ENCODE results near the gene RUSC2. TPM values are rescaled to one million over a fixed set of nuclear protein-coding genes. Genes with fewer than 3 reads are reported as not detected.

RUSC2 gene
- total and polyA plus RNA-seq, 7 donors, result 0.92 to 47.1 (median 30.9) TPM

DNA sequence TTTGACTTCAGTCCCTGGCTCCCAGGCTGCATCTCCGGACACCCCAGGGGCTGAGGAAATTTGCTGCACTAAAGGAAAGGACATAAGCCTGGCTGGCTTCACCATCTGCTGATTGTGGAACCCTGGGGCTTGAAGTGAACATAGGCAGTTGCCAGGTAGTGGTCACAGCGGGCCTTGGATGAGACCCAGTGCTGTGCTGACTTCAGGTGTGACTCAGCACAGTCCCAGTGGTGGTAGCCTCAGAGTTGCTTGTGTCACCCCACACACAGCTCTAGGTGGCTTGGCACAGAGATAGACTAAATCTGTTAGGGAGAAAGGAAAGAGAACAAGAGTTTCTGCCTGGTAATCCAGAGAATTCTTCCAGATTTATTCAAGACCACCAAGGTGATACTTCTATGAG is 36.1 kb upstream of the RUSC2 start:
- Histone ChIP-seq H3K4me3 (no peak overlapping the region), H3K27ac (no peak overlapping the region), H3K9me3 (no peaks in the 10 kb centered on the region), H3K36me3 (no peaks in the 10 kb centered on the region), H3K4me1 (no peaks in the 10 kb centered on the region), H3K27me3 (no peaks in the 10 kb centered on the region)
- intact Hi-C loops (cut with DNase I), result no loop called here
- 89 to 91% methylated on average over 2 of the region's 2 CpGs for WGBS, 2 donors
- TF ChIP-seq EP300 (IDR thresholded peaks at IDR 0.05) (no peak), POLR2A (IDR thresholded peaks at IDR 0.05) (no peak), POLR2AphosphoS5 (IDR thresholded peaks at IDR 0.05) (no peak)
- TF ChIP-seq, protein P1, sequence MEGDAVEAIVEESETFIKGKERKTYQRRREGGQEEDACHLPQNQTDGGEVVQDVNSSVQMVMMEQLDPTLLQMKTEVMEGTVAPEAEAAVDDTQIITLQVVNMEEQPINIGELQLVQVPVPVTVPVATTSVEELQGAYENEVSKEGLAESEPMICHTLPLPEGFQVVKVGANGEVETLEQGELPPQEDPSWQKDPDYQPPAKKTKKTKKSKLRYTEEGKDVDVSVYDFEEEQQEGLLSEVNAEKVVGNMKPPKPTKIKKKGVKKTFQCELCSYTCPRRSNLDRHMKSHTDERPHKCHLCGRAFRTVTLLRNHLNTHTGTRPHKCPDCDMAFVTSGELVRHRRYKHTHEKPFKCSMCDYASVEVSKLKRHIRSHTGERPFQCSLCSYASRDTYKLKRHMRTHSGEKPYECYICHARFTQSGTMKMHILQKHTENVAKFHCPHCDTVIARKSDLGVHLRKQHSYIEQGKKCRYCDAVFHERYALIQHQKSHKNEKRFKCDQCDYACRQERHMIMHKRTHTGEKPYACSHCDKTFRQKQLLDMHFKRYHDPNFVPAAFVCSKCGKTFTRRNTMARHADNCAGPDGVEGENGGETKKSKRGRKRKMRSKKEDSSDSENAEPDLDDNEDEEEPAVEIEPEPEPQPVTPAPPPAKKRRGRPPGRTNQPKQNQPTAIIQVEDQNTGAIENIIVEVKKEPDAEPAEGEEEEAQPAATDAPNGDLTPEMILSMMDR (IDR thresholded peaks at IDR 0.05), result no peak
- DNase-seq, result no peak

DNA sequence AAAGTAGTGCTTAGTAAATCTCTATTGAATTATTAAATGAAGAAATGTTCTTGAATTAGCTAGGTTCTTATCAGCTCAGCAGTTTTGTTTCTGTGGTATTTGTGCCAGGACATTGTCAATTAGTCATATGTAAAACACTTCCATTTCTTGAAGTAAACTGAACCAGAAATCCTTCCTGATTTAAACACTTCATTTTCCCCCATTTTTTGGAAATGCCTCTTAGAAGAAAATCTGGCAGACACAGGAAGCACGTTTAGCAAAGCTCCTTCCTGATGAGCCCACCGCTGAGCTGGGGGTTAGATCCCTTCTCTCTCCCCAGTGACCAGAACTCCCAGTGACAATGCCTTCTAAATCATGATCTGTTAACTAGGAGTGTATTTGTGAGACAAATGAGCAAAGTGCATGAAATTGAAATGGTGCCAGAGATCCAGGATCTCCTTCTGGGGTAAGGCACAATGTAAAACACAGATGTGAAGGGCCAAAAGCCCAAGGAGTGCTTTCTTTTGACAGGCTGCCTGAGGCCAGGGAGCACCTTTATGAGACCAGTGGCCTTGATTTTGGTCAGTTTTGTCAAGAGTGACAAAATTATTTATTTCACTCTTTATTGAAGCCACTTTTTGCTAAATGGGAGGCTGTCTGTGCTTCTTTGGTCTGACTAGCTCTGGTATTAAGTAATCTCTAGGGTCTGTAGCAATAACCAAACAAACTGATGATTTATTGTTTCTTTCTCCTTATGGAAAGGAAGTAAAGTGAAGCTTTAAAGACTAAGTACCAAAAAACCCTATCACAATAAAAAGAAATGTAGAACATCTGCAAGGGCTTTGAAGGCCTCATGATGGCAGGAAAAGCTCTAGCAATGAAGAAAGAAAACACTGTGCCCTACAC is 25.5 kb upstream of the RUSC2 start:
- no peak overlapping the region for H3K27ac ChIP-seq
- intact Hi-C loops (cut with DNase I), result no loop called here
- DNase-seq, result no peak
- 28 to 70% methylated on average over 2 of the region's 2 CpGs for WGBS, 2 donors
- peaks cover 0 to 9% (median 4%) of the 10 kb centered on the region in 4 donors for H3K9me3 ChIP-seq
- TF ChIP-seq POLR2A (IDR thresholded peaks at IDR 0.05) (no peak), POLR2AphosphoS5 (IDR thresholded peaks at IDR 0.05) (no peak), EP300 (IDR thresholded peaks at IDR 0.05) (no peak)
- TF ChIP-seq, protein P1 (IDR thresholded peaks at IDR 0.05), result no peak
- no peak overlapping the region for H3K4me3 ChIP-seq
- no peaks in the 10 kb centered on the region for H3K27me3 ChIP-seq
- no peaks in the 10 kb centered on the region for H3K4me1 ChIP-seq
- no peaks in the 10 kb centered on the region for H3K36me3 ChIP-seq

- no peak overlapping the region for H3K4me3 ChIP-seq
- H3K27me3 ChIP-seq, result no peaks in the 10 kb centered on the region
- no peaks in the 10 kb centered on the region for H3K9me3 ChIP-seq
- H3K27ac ChIP-seq, result no peak overlapping the region
- no peak for DNase-seq
- 78 to 91% methylated on average over 1 of the region's 1 CpG for WGBS, 2 donors
- TF ChIP-seq POLR2AphosphoS5 (IDR thresholded peaks at IDR 0.05), result no peak
- TF ChIP-seq, protein P1 (IDR thresholded peaks at IDR 0.05), result no peak
- no peaks in the 10 kb centered on the region for H3K4me1 ChIP-seq
- intact Hi-C loops (cut with DNase I), result loop anchor here (10.0 kb wide), 1 partner anchor 576 kb away; a partner anchor contains a TSS
- H3K36me3 ChIP-seq, result no peaks in the 10 kb centered on the region
Observed at GRCh38 chr9:35470340-35470739, 19.6 kb upstream of the RUSC2 start.

- Histone ChIP-seq H3K27me3 (no peaks in the 10 kb centered on the region), H3K9me3 (no peaks in the 10 kb centered on the region), H3K4me3 (no peak overlapping the region), H3K36me3 (no peaks in the 10 kb centered on the region), H3K27ac (no peak overlapping the region), H3K4me1 (no peaks in the 10 kb centered on the region)
- DNase-seq, result no peak
- TF ChIP-seq, protein P1 (IDR thresholded peaks at IDR 0.05), result no peak
- 92 to 93% methylated on average over 4 of the region's 4 CpGs for WGBS, 2 donors
- intact Hi-C loops (cut with DNase I), result loop anchor here (10.0 kb wide), 1 partner anchor 576 kb away; a partner anchor contains a TSS
Observed at GRCh38 chr9:35470894-35471293, 19.0 kb upstream of the RUSC2 start.

Data from sigmoid colon (tissue), 7 donors.